D721Med (cell line): ENCODE measurements around the gene DGAT2L6.

Experiments
- DNase-seq: peaks from one replicate; pipeline ENCODE4 v3.0.0; 2011; ENCODE audit warnings: low spot score; ENCODE audit not compliant: insufficient read length
- FAIRE-seq: peaks from 2 replicates; lab custom pipeline; 2011; peaks lifted over from hg19 to GRCh38; lab: Jason Lieb, UNC
- TF ChIP-seq, protein P1 (sequence below): IDR thresholded peaks from 2 replicates; pipeline ENCODE4 v1.5.1; 2012; ENCODE audit warnings: mild to moderate bottlenecking, control low read depth; ENCODE audit not compliant: insufficient read depth; ENCODE audit errors: missing control alignments

DGAT2L6 gene

DNA sequence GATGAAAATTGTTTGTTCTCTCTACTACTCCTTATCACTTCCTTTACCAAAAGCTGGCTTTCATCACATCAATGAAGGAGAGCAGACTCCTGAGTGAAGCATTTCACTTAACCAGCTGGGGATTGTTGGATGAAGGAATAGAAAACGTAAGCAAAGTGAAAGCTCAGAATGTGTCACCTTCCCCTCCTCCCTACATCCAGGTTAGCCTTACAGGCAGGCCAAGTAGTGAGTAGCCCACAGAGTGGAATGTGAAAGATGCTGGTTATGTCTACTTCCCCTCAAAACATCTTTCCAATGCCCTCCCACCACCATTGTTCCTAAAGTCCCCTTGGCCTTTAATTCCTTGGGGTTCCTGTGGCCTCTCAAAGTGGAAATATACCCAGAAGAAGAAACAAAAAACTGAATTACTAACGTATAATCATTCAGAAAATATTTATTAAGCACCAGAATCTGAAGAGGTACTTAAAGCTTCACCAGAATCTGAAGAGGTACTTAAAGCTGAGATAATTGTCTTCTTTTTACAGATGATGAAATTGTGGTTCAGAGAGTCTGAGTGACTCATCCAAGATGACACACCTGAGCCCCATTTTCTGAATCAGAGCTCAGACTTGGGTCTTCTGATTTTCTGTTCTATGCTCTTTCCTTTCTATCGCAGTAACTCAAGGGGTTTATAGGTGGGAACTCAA, 76.2 kb downstream of the DGAT2L6 start:
- DNase-seq (no peak), FAIRE-seq (no peak)
- TF ChIP-seq, protein P1, sequence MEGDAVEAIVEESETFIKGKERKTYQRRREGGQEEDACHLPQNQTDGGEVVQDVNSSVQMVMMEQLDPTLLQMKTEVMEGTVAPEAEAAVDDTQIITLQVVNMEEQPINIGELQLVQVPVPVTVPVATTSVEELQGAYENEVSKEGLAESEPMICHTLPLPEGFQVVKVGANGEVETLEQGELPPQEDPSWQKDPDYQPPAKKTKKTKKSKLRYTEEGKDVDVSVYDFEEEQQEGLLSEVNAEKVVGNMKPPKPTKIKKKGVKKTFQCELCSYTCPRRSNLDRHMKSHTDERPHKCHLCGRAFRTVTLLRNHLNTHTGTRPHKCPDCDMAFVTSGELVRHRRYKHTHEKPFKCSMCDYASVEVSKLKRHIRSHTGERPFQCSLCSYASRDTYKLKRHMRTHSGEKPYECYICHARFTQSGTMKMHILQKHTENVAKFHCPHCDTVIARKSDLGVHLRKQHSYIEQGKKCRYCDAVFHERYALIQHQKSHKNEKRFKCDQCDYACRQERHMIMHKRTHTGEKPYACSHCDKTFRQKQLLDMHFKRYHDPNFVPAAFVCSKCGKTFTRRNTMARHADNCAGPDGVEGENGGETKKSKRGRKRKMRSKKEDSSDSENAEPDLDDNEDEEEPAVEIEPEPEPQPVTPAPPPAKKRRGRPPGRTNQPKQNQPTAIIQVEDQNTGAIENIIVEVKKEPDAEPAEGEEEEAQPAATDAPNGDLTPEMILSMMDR, result no peak

GRCh38 chrX:70254063-70254400, 76.7 kb downstream of the DGAT2L6 start:
- FAIRE-seq, result no peak
- TF ChIP-seq, protein P1, result no peak
- DNase-seq, result no peak

GRCh38 chrX:70254909-70255308, 77.6 kb downstream of the DGAT2L6 start:
- FAIRE-seq, result no peak
- TF ChIP-seq, protein P1, result no peak

More at GRCh38 chrX:70254909-70255308, 77.6 kb downstream of the DGAT2L6 start:
- no peak for DNase-seq
